Fibroblast of lung (primary cell): ENCODE data around the gene ZNF618.

Source experiments
- EZH2 ChIP-seq: IDR thresholded peaks from 2 replicates; pipeline ENCODE4 v1.5.1; 2012; ENCODE audit warnings: low read length, control low read depth, mild to moderate bottlenecking; ENCODE audit errors: missing control alignments
- TF ChIP-seq, protein P1 (sequence below), 2 donors: IDR thresholded peaks in 1 of 2; conservative IDR thresholded peaks in 1 of 2; 1 replicate in 1 of 2; 2 replicates in 1 of 2; pipeline ENCODE4 v1.5.1; 2011 to 2012; ENCODE audit warnings: low read length in 2 of 2, control low read depth in 1 of 2, inconsistent platforms in 1 of 2, low read depth in 1 of 2, mild to moderate bottlenecking in 1 of 2

DNA sequence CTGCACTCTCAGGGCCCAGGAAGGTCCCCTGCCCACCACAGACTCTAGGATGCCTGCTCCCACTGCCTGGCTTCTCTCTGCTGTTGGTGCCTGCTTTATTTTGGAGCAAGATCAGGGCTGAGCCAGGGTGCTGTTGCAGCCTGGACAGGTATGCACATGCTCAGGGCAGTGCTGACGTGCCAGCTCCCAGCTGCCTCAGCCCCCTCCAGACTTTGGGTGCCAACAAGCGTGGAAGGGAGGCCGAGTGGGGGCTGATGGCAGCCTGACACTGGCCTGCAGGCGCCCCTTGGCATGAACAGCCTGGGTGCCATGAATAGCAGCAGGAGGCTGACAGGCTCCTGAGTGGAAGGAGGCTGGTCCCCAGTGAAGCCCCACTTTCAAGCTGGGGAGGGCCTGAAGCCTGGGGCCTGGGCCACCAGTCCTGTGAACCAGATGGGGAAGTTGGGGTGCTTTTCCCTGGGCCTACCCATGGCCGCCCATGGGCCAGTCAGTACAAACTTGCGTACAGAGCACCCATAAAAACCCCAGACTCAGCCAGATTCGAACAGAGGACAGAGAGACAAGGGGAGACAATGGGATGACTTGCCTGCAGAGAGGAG lies 195.2 kb downstream of the ZNF618 start:
- TF ChIP-seq, protein P1, sequence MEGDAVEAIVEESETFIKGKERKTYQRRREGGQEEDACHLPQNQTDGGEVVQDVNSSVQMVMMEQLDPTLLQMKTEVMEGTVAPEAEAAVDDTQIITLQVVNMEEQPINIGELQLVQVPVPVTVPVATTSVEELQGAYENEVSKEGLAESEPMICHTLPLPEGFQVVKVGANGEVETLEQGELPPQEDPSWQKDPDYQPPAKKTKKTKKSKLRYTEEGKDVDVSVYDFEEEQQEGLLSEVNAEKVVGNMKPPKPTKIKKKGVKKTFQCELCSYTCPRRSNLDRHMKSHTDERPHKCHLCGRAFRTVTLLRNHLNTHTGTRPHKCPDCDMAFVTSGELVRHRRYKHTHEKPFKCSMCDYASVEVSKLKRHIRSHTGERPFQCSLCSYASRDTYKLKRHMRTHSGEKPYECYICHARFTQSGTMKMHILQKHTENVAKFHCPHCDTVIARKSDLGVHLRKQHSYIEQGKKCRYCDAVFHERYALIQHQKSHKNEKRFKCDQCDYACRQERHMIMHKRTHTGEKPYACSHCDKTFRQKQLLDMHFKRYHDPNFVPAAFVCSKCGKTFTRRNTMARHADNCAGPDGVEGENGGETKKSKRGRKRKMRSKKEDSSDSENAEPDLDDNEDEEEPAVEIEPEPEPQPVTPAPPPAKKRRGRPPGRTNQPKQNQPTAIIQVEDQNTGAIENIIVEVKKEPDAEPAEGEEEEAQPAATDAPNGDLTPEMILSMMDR (conservative IDR thresholded peaks at IDR 0.05 in 1 of 2, IDR thresholded peaks at IDR 0.05 in 1 of 2; ENCODE audit: low read depth in 1 of 2, low read length in 2 of 2), result no peak
- no peak for TF ChIP-seq EZH2
